K562 (cell line): ENCODE results near the gene FBXW11. TPM values are rescaled to one million over a fixed set of nuclear protein-coding genes. Genes with fewer than 3 reads are reported as not detected.

Experiments used
- CHAMP1 ChIP-seq: fragments of 450-650 bp; IDR thresholded peaks from 2 replicates; pipeline ENCODE4 v1.6.1; 2016; ENCODE audit warnings: mild to moderate bottlenecking
- CREB1 ChIP-seq, 2 experiments: sonication (generic) in 1 of 2; formaldehyde crosslinking in 1 of 2; IDR thresholded peaks; 2 replicates each; pipeline versions ENCODE4 v1.6.1 to v1.8.0; 2012 to 2022; ENCODE audit warnings: inconsistent platforms in 1 of 2, mild to moderate bottlenecking in 1 of 2, missing genetic modification reagents in 1 of 2, moderate library complexity in 1 of 2
- FIP1L1 ChIP-seq: fragments of 200-400 bp; formaldehyde crosslinking; IDR thresholded peaks from 2 replicates; pipeline ENCODE4 v1.6.1; 2018; ENCODE audit warnings: mild to moderate bottlenecking, low read depth, low read length; ENCODE audit not compliant: poor library complexity, severe bottlenecking
- FOXA1 ChIP-seq: fragments of 450-650 bp; IDR thresholded peaks from 2 replicates; pipeline ENCODE4 v1.6.1; 2016; ENCODE audit warnings: mild to moderate bottlenecking, borderline replicate concordance
- LARP7 ChIP-seq: fragments of 450-650 bp; IDR thresholded peaks from 2 replicates; pipeline ENCODE4 v1.6.1; 2016
- MXI1 ChIP-seq: IDR thresholded peaks from 2 replicates; pipeline ENCODE4 v1.6.1; 2011; ENCODE audit warnings: low read depth, mild to moderate bottlenecking, improper control_type of control experiment, low read length
- NEUROD1 ChIP-seq: fragments of 150-350 bp; IDR thresholded peaks from 2 replicates; pipeline ENCODE4 v1.6.1; 2014; ENCODE audit warnings: borderline replicate concordance, low read length, low read depth; ENCODE audit not compliant: partially characterized antibody
- NFXL1 ChIP-seq: fragments of 450-650 bp; formaldehyde crosslinking; IDR thresholded peaks from 2 replicates; pipeline ENCODE4 v1.4.0; 2021; ENCODE audit warnings: mild to moderate bottlenecking
- NRF1 ChIP-seq, 2 experiments: fragments of 450-650 bp; IDR thresholded peaks in 1 of 2; conservative IDR thresholded peaks in 1 of 2; 2 replicates each; pipeline ENCODE4 v1.6.1; 2014; ENCODE audit warnings: mild to moderate bottlenecking in 2 of 2
- RBFOX2 ChIP-seq: fragments of 200-400 bp; formaldehyde crosslinking; IDR thresholded peaks from 2 replicates; pipeline ENCODE4 v1.6.1; 2017; ENCODE audit warnings: low read depth, mild to moderate bottlenecking, low read length, moderate library complexity
- SAFB ChIP-seq: fragments of 200-400 bp; formaldehyde crosslinking; IDR thresholded peaks from 2 replicates; pipeline ENCODE4 v1.6.1; 2017; ENCODE audit warnings: low read depth, low read length, borderline replicate concordance
- SIN3B ChIP-seq: fragments of 450-650 bp; IDR thresholded peaks from 2 replicates; pipeline ENCODE4 v1.6.1; 2017; ENCODE audit warnings: low read depth, mild to moderate bottlenecking, moderate library complexity
- USF2 ChIP-seq: sonication (generic); formaldehyde crosslinking; IDR thresholded peaks from 2 replicates; pipeline ENCODE4 v1.5.0; 2020; ENCODE audit warnings: missing genetic modification reagents
- XRCC5 ChIP-seq: fragments of 200-400 bp; formaldehyde crosslinking; IDR thresholded peaks from 2 replicates; pipeline ENCODE4 v1.6.1; 2017; ENCODE audit warnings: low read depth, mild to moderate bottlenecking, low read length
- ZBTB33 ChIP-seq: sonication (generic); formaldehyde crosslinking; IDR thresholded peaks from 2 replicates; pipeline ENCODE4 v1.8.1; 2023; ENCODE audit warnings: mild to moderate bottlenecking, missing genetic modification reagents
- ZBTB7A ChIP-seq: IDR thresholded peaks from 2 replicates; pipeline ENCODE4 v1.6.1; 2011; ENCODE audit warnings: low read depth, mild to moderate bottlenecking, low read length, moderate library complexity, borderline replicate concordance; ENCODE audit not compliant: control insufficient read depth
- ZNF124 ChIP-seq: sonication (generic); formaldehyde crosslinking; IDR thresholded peaks from 2 replicates; pipeline ENCODE4 v1.8.1; 2022; ENCODE audit warnings: missing genetic modification reagents
- ZNF224 ChIP-seq: sonication (generic); formaldehyde crosslinking; IDR thresholded peaks from 2 replicates; pipeline ENCODE4 v1.8.0; 2022; ENCODE audit warnings: mild to moderate bottlenecking, missing genetic modification reagents
- ZNF3 ChIP-seq: fragments of 250-450 bp; sonication (Bioruptor Pico); IDR thresholded peaks from 2 replicates; pipeline ENCODE4 v1.5.0; 2021; ENCODE audit warnings: mild to moderate bottlenecking, moderate library complexity
- ZNF561 ChIP-seq: fragments of 450-650 bp; formaldehyde crosslinking; conservative IDR thresholded peaks from 2 replicates; pipeline ENCODE4 v1.4.0; 2020; ENCODE audit warnings: mild to moderate bottlenecking, moderate library complexity
- ZNF586 ChIP-seq: fragments of 450-650 bp; formaldehyde crosslinking; conservative IDR thresholded peaks from 2 replicates; pipeline ENCODE4 v1.4.0; 2020; ENCODE audit warnings: mild to moderate bottlenecking, moderate library complexity
- ZNF764 ChIP-seq: fragments of 250-450 bp; sonication (Bioruptor Pico); IDR thresholded peaks from 2 replicates; pipeline ENCODE4 v1.4.0; 2020; ENCODE audit warnings: low read depth, mild to moderate bottlenecking, moderate library complexity
- polyA plus RNA-seq, 8 experiments: library from polyadenylated mRNA; depleted of rRNA in 4 of 8; stranded (reverse) in 5 of 8; unstranded in 3 of 8; fragments of >200 nt; fragmentation: Nextera tagmentation in 2 of 8; fragmentation: Illumina TruSeq in 1 of 8; extraction: Ambion mirVana in 2 of 8; extraction: Trizol in 1 of 8; gene quantifications; 2 replicates each; pipeline versions ENCODE4 v1.2.1 to v1.2.3, GENCODE V29; 2011 to 2014; ENCODE audit warnings: inconsistent platforms in 1 of 8, missing spikeins in 1 of 8
- total RNA-seq, 7 experiments: library from RNA; depleted of rRNA in 6 of 7; stranded (reverse); fragments of >200 nt in 6 of 7; fragmentation: Illumina TruSeq in 2 of 7; extraction: Trizol in 2 of 7; gene quantifications; 2 replicates each; pipeline versions ENCODE4 v1.2.1 to v1.2.3, GENCODE V29; 2011 to 2021; ENCODE audit warnings: low replicate concordance in 1 of 7

FBXW11 gene
- total and polyA plus RNA-seq, 9 of the 15 experiments (the other 6 are each of a cell fraction or from before 2014, with no cell fraction given) = 3.0 to 28.6 (median 23.6) TPM

GRCh38 chr5:172006321-172007174 is at the start of gene FBXW11 (continued):
- TF ChIP-seq NRF1 (conservative IDR thresholded peaks at IDR 0.05 in 1 of 2, IDR thresholded peaks at IDR 0.05 in 1 of 2) (peak; percentile 90 to 92), NEUROD1 (peak; percentile 10), FIP1L1 (peak; percentile 85), ZBTB7A (peak; percentile 53; the same call in 1 of the 2 replicates), FOXA1 (no peak), ZNF124 (CRISPR knock-in tag) (no peak), ZNF224 (CRISPR knock-in tag) (no peak), USF2 (no peak), ZBTB33 (CRISPR knock-in tag) (no peak), SAFB (no peak), CREB1 (IDR thresholded peaks at IDR 0.05) (peak; percentile 41; the same call in 1 of the 2 replicates), CREB1 (CRISPR knock-in tag; IDR thresholded peaks at IDR 0.05) (peak; percentile 80), RBFOX2 (peak; percentile 92), LARP7 (no peak), ZNF764 (CRISPR knock-in tag) (no peak), ZNF3 (CRISPR knock-in tag) (no peak), MXI1 (no peak), ZNF561 (no peak), ZNF586 (CRISPR knock-in tag) (no peak), SIN3B (peak; percentile 41; the same call in 1 of the 2 replicates), CHAMP1 (no peak), NFXL1 (no peak), XRCC5 (no peak)
